ENCODE measurements around the gene WNT7B.

GRCh38 chr22:46011627-46012181, 34.7 kb upstream of the WNT7B start:
- no peak for TF ChIP-seq CTCF (IDR thresholded peaks at IDR 0.05)
- no peak for TF ChIP-seq POLR2AphosphoS5 (IDR thresholded peaks at IDR 0.05)
- TF ChIP-seq EP300 (IDR thresholded peaks at IDR 0.05; ENCODE audit: low read depth): no peak

All from transverse colon (tissue), 4 donors.